Upper lobe of left lung (tissue), 4 donors: Measurements from ENCODE around the gene PTCHD1.

Experiments
- CTCF ChIP-seq, 6 experiments: fragments of 450-650 bp in 4 of 6; fragments of 200-600 bp in 2 of 6; sonication (generic) in 2 of 6; IDR thresholded peaks; one replicate each; pipeline ENCODE4 v1.5.1; 2016 to 2019; ENCODE audit warnings: antibody characterized with exemption in 6 of 6
- EP300 ChIP-seq, 4 donors: sonication (generic); formaldehyde crosslinking; IDR thresholded peaks; one replicate each; pipeline ENCODE4 v1.5.1; 2017; ENCODE audit warnings: antibody characterized with exemption in 4 of 4, control low read depth in 2 of 4
- POLR2A ChIP-seq, 4 donors: fragments of 450-650 bp; IDR thresholded peaks; one replicate each; pipeline ENCODE4 v1.5.1; 2016 to 2017; ENCODE audit warnings: antibody characterized with exemption in 4 of 4, mild to moderate bottlenecking in 2 of 4
- POLR2AphosphoS5 ChIP-seq, 2 donors: sonication (generic); formaldehyde crosslinking; IDR thresholded peaks; one replicate each; pipeline ENCODE4 v1.5.1; 2017; ENCODE audit warnings: antibody characterized with exemption in 2 of 2

DNA sequence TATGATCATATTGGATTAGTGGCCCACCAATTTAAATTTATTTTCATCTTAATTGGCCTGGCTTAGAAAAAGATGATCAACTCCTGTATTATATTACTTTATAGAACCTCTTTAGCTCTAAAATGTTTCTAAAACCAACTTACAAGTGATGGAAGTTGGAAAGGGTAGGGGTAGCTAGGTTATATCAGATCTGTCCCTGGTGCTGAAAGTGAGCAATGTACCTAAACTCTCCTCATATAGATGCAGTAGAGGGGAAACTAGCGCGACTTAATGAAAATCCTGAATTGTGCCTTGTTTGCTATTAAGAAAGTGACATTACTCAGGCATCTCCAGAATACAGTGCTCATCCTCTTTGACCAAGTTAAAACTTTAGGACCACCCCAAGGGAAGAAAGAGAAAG, 7.5 kb upstream of the PTCHD1 start:
- TF ChIP-seq CTCF (IDR thresholded peaks at IDR 0.05) (no peak), POLR2A (IDR thresholded peaks at IDR 0.05) (no peak), POLR2AphosphoS5 (IDR thresholded peaks at IDR 0.05) (no peak), EP300 (IDR thresholded peaks at IDR 0.05) (no peak)
